Measurements from ENCODE around the gene SAPCD2. TPM values are rescaled to one million over a fixed set of nuclear protein-coding genes. Genes with fewer than 3 reads are reported as not detected.

Gene SAPCD2
- total RNA-seq, 2 donors from 2014 or later, result 20.8 to 24.9 TPM

DNA sequence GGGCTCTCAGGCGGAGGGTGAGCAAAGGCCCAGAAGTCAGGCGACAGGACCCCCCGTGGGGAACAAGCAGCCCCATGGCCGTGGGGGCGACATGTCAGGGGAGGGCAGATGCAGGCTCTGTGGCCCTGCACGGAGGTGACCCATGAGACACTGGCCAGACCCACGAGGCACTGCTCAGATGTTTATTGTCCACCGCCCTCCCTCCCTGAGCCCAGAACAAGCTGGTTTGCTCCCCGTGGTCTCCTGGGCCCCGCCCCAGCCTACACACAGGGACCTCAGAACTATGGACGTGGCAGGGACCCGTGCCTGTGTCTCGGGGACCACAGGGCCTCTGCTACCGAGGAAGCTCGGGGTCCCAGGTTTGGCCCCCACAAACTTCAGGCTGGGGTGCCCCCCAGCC lies 40.4 kb downstream of the SAPCD2 start:
- Mint-ChIP-seq H3K27ac (no peak overlapping the region), H3K4me3 (no peak overlapping the region), H3K36me3 (ENCODE audit: low read depth) (no peaks in the 10 kb centered on the region), H3K9me3 (no peaks in the 10 kb centered on the region), H3K4me1 (no peaks in the 10 kb centered on the region), H3K27me3 (ENCODE audit: insufficient read depth) (peaks cover 16% of the 10 kb centered on the region)
- H3K27ac ChIP-seq (ENCODE audit: low read depth, low read length), result no peak overlapping the region
- WGBS, 2 experiments (ENCODE audit: insufficient coverage in 1 of 2, insufficient read length in 1 of 2), result 91 to 94% methylated on average over 12 to 15 of the region's 15 CpGs
- H3K27me3 ChIP-seq (ENCODE audit: control insufficient read depth, insufficient read depth, low read length, poor library complexity, severe bottlenecking), result peaks cover 20% of the 10 kb centered on the region
- no peak for TF ChIP-seq CTCF (conservative IDR thresholded peaks at IDR 0.05)
- no peak for DNase-seq
- H3K36me3 ChIP-seq (ENCODE audit: control insufficient read depth, insufficient read depth, low read length), result no peaks in the 10 kb centered on the region
- H3K9me3 ChIP-seq (ENCODE audit: control insufficient read depth, low read length), result no peaks in the 10 kb centered on the region
- no peak overlapping the region for H3K4me3 ChIP-seq (ENCODE audit: low read length)
- H3K4me1 ChIP-seq (ENCODE audit: control insufficient read depth, insufficient read depth, low read length), result no peaks in the 10 kb centered on the region
- no peak overlapping the region for H3K9ac ChIP-seq (ENCODE audit: extremely low read depth, low read length, poor library complexity, severe bottlenecking)

GRCh38 chr9:137029058-137029936 lies 41.1 kb downstream of the SAPCD2 start:
- peaks cover 16% of the 10 kb centered on the region for H3K27me3 Mint-ChIP-seq (ENCODE audit: insufficient read depth)
- Histone ChIP-seq H3K27ac (ENCODE audit: low read depth, low read length) (no peak overlapping the region), H3K4me3 (ENCODE audit: low read length) (peak overlapping the region; percentile 81), H3K27me3 (ENCODE audit: control insufficient read depth, insufficient read depth, low read length, poor library complexity, severe bottlenecking) (peaks cover 17% of the 10 kb centered on the region), H3K4me1 (ENCODE audit: control insufficient read depth, insufficient read depth, low read length) (no peaks in the 10 kb centered on the region), H3K9ac (ENCODE audit: extremely low read depth, low read length, poor library complexity, severe bottlenecking) (no peak overlapping the region), H3K36me3 (ENCODE audit: control insufficient read depth, insufficient read depth, low read length) (no peaks in the 10 kb centered on the region), H3K9me3 (ENCODE audit: control insufficient read depth, low read length) (no peaks in the 10 kb centered on the region)
- no peaks in the 10 kb centered on the region for H3K36me3 Mint-ChIP-seq (ENCODE audit: low read depth)
- no peaks in the 10 kb centered on the region for H3K4me1 Mint-ChIP-seq
- H3K27ac Mint-ChIP-seq, result no peak overlapping the region
- DNase-seq, result peak; percentile 96
- H3K4me3 Mint-ChIP-seq, result peak overlapping the region; percentile 44
- peak; percentile 93 for TF ChIP-seq CTCF (conservative IDR thresholded peaks at IDR 0.05)
- H3K9me3 Mint-ChIP-seq, result no peaks in the 10 kb centered on the region
- WGBS, 2 experiments (ENCODE audit: insufficient coverage in 1 of 2, insufficient read length in 1 of 2), result 46 to 51% methylated on average over 17 to 19 of the region's 19 CpGs

GRCh38 chr9:137028263-137029057 lies 41.9 kb downstream of the SAPCD2 start:
- peak overlapping the region; percentile 44 for H3K4me3 Mint-ChIP-seq
- WGBS, 2 experiments (ENCODE audit: insufficient coverage in 1 of 2, insufficient read length in 1 of 2), result 4 to 6% methylated on average over 43 to 98 of the region's 98 CpGs
- no peak overlapping the region for H3K27ac ChIP-seq (ENCODE audit: low read depth, low read length)

More at GRCh38 chr9:137028263-137029057, 41.9 kb downstream of the SAPCD2 start:
- H3K27me3 ChIP-seq (ENCODE audit: control insufficient read depth, insufficient read depth, low read length, poor library complexity, severe bottlenecking), result peaks cover 17% of the 10 kb centered on the region
- H3K9ac ChIP-seq (ENCODE audit: extremely low read depth, low read length, poor library complexity, severe bottlenecking), result no peak overlapping the region
- peak overlapping the region; percentile 81 for H3K4me3 ChIP-seq (ENCODE audit: low read length)
- peak; percentile 83 for DNase-seq
- no peaks in the 10 kb centered on the region for H3K9me3 ChIP-seq (ENCODE audit: control insufficient read depth, low read length)
- peaks cover 16% of the 10 kb centered on the region for H3K27me3 Mint-ChIP-seq (ENCODE audit: insufficient read depth)
- no peaks in the 10 kb centered on the region for H3K36me3 Mint-ChIP-seq (ENCODE audit: low read depth)
- H3K36me3 ChIP-seq (ENCODE audit: control insufficient read depth, insufficient read depth, low read length), result no peaks in the 10 kb centered on the region
- H3K4me1 Mint-ChIP-seq, result no peaks in the 10 kb centered on the region
- peak; percentile 18 for TF ChIP-seq CTCF (conservative IDR thresholded peaks at IDR 0.05)
- no peaks in the 10 kb centered on the region for H3K9me3 Mint-ChIP-seq
- no peaks in the 10 kb centered on the region for H3K4me1 ChIP-seq (ENCODE audit: control insufficient read depth, insufficient read depth, low read length)
- no peak overlapping the region for H3K27ac Mint-ChIP-seq

Measured in endodermal cell (in vitro differentiated cells).